MG63 (cell line): ENCODE data around the gene TOLLIP. TPM values are rescaled to one million over a fixed set of nuclear protein-coding genes. Genes with fewer than 3 reads are reported as not detected.

Experiments
- DNase-seq: peaks from one replicate; pipeline ENCODE4 v3.0.0-alpha.2; 2020
- H3K27me3 ChIP-seq: fragments of 250-450 bp; sonication (Bioruptor Pico); 2 replicates; pipeline ENCODE4 v1.5.1; 2020; ENCODE audit warnings: mild to moderate bottlenecking, moderate library complexity
- H3K36me3 ChIP-seq: fragments of 250-450 bp; sonication (Bioruptor Pico); 2 replicates; pipeline ENCODE4 v1.5.1; 2020; ENCODE audit warnings: mild to moderate bottlenecking, moderate library complexity
- H3K4me3 ChIP-seq: fragments of 250-450 bp; sonication (Bioruptor Pico); 2 replicates; pipeline ENCODE4 v1.5.1; 2020; ENCODE audit warnings: mild to moderate bottlenecking, moderate library complexity
- H3K9me3 ChIP-seq: fragments of 250-450 bp; sonication (Bioruptor Pico); 2 replicates; pipeline ENCODE4 v1.5.1; 2020; ENCODE audit warnings: mild to moderate bottlenecking, moderate library complexity
- total RNA-seq: library from RNA; depleted of rRNA; stranded (reverse); fragments of >200 nt; shearing (Covaris generic); gene quantifications from 2 replicates; pipeline ENCODE4 v1.2.3, GENCODE V29; 2014; ENCODE audit warnings: low replicate concordance

Gene TOLLIP
- total RNA-seq, 1 experiment from 2014 or later = 27.3 TPM

DNA sequence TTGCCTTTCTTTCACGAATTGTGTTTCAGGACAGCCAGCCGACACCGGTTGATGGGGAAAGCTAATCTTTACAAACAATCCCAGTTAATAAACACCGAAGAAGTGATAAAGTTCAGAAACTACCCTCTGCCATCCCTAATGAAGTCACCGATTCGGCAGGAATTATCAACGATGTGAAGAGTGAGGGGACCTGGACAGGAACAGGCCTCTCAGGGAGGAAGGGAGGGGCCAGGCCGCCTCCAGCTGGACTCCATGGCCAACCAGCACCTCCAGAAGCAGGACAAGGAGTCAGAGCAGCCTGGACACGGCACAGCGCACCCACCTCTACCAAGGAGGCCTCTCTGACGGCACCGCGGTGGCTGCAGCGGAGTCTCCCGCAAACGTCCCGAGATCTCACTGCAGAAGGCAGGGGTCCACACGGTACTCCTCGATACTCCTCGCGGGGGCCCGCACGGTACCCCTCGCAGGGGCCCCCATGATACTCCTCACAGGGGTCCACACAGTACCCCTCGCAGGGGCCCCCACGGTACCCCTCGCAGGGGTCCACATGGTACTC lies 3.9 kb downstream of the TOLLIP start:
- Histone ChIP-seq H3K36me3 (peaks cover 2% of the 10 kb centered on the region), H3K4me3 (no peak overlapping the region), H3K27me3 (no peaks in the 10 kb centered on the region), H3K9me3 (peaks cover under 1% of the 10 kb centered on the region; the same call in 1 of the 2 replicates)
- DNase-seq = no peak

DNA sequence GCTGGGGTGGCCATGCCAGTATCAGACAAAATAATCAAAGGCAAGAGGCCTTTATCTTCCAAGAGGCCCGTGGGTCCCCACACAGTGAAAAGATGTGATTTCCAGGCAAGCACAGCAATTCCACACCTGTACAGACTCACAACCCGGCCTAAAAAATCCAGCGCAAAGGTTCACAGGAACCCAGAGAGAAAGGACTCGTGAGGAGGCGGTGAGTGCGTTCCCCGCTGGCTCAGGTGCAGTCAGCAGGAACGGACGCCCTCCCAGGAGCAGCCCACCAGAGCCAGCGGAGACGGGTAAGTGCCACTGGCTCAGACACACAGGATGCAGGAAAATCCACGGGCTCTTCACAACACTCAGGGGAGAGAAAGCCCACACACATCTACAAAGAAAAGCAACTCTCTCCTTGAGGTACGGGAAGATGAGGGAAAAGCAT lies 4.4 kb downstream of the TOLLIP start:
- no peak for DNase-seq
- Histone ChIP-seq H3K4me3 (no peak overlapping the region), H3K9me3 (no peaks in the 10 kb centered on the region), H3K27me3 (no peaks in the 10 kb centered on the region), H3K36me3 (peaks cover 2% of the 10 kb centered on the region)

DNA sequence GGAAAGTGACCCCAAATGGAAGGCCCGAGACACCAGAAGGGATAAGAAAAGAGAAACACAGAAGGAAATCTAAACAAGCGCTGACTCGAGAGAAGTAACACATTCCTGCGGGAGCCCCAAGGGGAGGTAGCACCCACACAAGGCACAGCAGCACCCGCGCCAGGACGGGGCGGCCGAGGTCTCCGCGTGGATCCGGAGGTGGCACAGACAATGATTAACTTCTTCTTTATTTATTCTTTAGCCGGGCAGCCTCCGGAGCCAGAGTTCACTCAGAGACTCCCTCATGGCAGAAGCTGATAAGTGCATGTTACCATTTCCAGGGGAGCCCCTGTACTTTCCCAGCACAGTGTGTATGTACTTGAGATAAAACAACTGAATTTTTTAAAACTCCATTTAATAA lies 5.1 kb downstream of the TOLLIP start:
- Histone ChIP-seq H3K36me3 (peaks cover 2% of the 10 kb centered on the region), H3K4me3 (no peak overlapping the region), H3K9me3 (no peaks in the 10 kb centered on the region), H3K27me3 (no peaks in the 10 kb centered on the region)
- no peak for DNase-seq

DNA sequence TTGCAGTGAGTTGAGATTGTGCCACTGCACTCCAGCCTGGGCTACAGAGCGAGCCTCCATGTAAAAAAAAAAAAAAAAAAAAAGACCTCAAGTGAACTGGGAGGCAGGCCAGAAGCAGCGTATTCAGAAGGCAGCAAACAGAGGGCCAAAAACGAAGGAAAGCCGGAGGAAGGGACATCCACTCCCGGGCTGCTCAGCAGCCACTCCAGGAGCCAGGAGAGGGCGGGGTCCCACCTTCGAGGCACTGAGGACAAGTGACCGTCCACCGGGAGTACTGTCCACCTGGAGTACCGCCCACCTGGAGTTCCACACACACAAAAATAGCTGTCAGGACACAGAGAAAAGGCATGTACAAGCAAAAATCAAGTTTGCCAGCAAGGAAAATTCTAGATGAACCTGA lies 5.5 kb downstream of the TOLLIP start:
- Histone ChIP-seq H3K36me3 (peaks cover 2% of the 10 kb centered on the region), H3K9me3 (no peaks in the 10 kb centered on the region), H3K4me3 (no peak overlapping the region), H3K27me3 (no peaks in the 10 kb centered on the region)
- DNase-seq = no peak

DNA sequence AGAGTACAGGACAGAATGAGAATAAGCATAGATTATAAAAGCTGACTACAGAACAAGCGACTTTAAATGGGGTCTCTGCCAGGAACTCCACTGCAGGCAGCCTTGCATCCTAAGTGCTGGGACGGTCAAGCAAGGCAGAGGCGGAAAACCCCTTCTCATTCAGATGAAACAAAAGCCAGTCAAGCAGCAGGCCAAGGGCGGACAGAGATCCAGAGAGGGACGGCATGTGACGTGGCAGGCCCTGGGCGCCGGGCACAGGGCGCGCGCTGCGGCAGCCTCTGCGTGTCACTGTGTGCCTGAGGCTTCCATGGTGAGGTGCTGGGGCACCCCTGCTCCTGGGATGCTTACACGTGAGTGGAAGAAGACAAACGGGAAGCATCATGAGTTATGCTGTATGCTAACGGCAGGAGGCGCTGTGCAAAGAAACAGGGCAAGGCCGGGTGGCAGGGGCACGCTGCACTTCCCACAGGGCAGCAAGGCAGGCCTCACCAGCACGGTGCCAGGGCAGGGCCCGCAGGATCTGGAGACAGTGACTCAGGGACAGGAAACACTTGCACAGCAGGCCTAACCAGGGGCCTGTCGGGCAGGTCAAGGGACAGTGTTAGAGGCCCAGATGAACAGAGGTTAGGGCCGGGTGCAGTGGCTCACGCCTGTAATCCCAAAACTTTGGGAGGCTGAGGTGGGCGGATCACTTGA lies 6.2 kb downstream of the TOLLIP start:
- Histone ChIP-seq H3K4me3 (no peak overlapping the region), H3K36me3 (peaks cover 2% of the 10 kb centered on the region), H3K9me3 (no peaks in the 10 kb centered on the region), H3K27me3 (no peaks in the 10 kb centered on the region)
- no peak for DNase-seq

DNA sequence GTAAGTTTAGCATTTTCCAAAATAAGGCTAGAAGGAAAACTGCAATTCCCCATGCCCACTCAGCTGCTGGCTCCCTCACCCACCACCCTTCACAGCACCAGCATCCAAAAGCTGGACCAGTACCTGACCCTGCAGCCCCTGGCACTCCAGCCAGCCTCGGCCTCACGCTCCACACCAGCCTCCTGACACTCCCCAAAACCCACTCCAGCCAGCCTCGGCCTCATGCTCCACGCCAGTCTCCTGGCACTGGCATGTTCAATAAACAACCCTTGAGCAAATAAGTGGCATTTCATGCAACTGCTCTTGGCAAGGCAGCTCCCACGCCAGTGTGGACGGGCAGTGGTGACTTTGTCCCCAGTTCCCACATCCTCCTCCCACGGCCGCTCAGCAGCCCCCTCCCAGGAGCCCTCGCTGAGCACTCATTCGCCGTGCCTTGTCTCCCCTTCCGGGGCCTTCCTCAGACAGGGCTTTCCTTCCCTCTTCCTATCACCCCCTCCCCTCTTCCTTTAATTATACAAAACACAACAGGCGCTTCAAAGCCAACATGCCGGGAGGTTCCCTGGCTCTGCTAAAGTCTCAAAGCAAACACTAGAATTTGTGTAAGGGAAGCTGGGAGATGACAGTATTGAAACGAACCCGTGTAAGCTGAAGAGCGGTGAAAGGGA lies 6.8 kb downstream of the TOLLIP start:
- Histone ChIP-seq H3K9me3 (no peaks in the 10 kb centered on the region), H3K36me3 (peaks cover 2% of the 10 kb centered on the region), H3K27me3 (no peaks in the 10 kb centered on the region), H3K4me3 (no peak overlapping the region)
- DNase-seq = no peak

DNA sequence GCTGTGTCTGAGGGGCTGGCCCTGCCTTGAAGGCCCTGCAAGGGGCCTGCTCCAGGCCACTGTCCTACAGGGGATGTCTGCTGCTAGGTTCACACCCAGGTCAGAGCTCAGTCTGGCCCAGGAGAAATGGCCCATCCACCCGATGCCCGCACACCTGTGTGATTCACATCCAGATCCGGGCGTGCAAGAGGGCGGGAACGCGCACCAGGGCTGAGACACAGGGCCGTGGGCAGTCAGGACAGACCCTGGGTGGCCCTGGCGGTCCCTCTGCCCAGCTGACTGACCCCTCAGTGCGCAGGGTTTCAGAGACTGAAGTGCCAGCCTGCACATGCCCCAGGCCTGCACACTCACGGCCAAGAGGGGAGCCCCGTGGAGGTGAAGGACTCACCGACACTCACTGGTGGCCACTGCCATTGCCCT lies 7.4 kb downstream of the TOLLIP start:
- no peak for DNase-seq
- Histone ChIP-seq H3K36me3 (no peaks in the 10 kb centered on the region; the same call in 1 of the 2 replicates), H3K27me3 (no peaks in the 10 kb centered on the region), H3K9me3 (no peaks in the 10 kb centered on the region), H3K4me3 (no peak overlapping the region)

DNA sequence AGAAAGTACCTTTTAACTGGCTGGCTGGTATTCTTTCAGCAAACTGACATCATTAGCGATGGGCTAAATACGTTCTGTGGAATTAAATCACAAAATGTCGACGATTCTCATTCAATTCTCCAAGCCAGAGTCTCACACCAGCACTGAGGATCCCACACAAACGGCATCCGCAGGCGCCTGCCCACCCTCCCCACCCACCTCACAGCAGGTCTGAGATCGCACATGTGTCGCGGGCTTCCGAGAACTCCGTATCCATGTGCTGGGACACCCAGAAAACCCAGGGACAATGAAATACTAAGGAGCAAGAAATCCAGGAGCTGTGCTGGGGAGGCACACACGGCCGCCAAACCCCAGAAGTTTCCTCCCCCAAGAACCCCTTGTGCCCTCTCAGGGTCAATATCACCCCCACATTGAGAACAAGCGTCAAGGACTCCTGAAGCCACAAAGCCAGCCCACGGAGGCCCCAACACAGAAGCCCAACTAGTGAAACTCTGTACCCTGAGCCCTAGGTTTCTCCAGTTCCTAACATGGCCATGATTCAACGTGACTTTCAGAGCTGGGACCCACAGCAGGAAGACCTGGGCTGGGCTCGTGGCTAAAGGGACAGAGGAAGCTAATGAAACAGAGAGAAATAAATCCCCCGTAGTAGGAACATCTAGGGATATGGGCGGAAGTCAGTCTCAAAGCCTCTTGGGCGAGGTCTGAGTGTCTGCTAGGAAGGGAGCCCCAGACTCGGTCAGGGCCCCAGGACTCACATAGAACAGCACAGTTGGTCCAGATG lies 8.0 kb downstream of the TOLLIP start:
- no peaks in the 10 kb centered on the region; the same call in 1 of the 2 replicates for H3K36me3 ChIP-seq
- H3K9me3 ChIP-seq = no peaks in the 10 kb centered on the region
- DNase-seq = no peak
- H3K4me3 ChIP-seq = no peak overlapping the region
- no peaks in the 10 kb centered on the region for H3K27me3 ChIP-seq

DNA sequence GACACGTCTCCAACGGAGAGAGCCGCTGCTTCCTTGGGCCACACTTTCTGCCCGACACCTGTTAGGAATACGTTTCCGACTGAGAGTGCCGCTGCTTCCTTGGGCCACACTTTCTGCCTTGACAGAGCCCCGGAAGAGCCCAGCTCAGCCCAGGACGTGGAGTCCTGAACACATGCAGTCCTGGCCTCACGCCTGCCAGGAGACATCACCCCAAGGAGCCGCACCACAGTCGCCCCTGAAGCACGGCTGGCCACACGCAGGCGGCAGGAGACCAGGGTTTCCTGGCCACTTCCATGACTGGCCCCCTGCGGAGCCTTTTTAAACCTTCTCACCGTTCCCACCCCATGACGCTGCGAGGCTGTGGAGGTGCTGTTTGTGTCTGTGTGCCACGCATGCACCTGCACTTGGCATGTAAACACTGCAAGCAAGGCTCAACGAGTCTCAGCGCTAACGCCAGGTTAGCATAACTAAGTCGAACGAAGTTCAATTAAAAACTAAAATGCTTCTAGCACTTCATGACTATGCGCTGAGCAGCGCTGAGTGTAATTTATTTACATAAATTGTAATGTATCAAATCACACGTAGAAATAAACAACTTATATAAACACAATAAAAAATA lies 8.8 kb downstream of the TOLLIP start:
- Histone ChIP-seq H3K4me3 (no peak overlapping the region), H3K36me3 (no peaks in the 10 kb centered on the region; the same call in 1 of the 2 replicates), H3K9me3 (no peaks in the 10 kb centered on the region), H3K27me3 (no peaks in the 10 kb centered on the region)
- no peak for DNase-seq

DNA sequence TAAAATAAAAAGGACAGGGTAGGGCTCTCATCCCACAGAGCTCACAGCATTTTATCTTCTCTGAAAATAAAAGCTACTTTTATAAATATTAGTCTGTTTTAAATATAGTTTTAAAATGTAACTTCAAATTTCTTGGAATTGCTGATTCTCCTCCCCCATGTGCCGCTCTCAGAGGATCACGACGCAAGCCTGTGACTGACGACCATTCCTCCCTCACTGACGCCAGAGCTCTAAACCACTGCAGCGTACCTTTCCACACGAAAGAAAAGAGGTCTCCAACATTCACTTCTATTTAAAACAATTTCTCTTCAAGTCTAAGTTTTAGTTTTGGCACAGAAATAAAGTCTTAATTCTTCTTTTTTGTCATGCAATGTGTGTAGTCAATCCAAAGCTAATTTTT lies 9.3 kb downstream of the TOLLIP start:
- Histone ChIP-seq H3K27me3 (no peaks in the 10 kb centered on the region), H3K4me3 (no peak overlapping the region), H3K36me3 (no peaks in the 10 kb centered on the region; the same call in 1 of the 2 replicates), H3K9me3 (no peaks in the 10 kb centered on the region)
- DNase-seq = no peak

DNA sequence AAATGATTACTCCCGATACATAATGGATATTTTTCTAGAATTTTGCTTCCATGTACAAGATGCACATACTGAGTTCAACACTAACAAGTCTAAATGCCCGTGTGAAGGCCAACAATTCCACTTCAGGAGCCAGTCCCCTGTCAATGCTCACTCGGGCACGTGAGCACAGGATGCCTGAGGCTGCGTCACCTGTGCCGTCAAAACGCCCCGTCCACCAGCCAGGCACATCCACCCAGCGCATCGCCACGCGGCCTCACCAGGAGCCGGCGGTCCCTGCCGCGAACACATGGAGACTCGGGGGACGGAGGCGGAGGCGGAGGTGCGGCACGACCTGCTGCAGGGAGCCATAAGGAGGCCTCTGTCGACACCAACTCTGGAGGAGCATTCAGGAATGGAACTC lies 9.8 kb downstream of the TOLLIP start:
- no peak overlapping the region for H3K4me3 ChIP-seq
- H3K9me3 ChIP-seq = no peaks in the 10 kb centered on the region
- no peaks in the 10 kb centered on the region; the same call in 1 of the 2 replicates for H3K36me3 ChIP-seq
- H3K27me3 ChIP-seq = no peaks in the 10 kb centered on the region
- no peak for DNase-seq

DNA sequence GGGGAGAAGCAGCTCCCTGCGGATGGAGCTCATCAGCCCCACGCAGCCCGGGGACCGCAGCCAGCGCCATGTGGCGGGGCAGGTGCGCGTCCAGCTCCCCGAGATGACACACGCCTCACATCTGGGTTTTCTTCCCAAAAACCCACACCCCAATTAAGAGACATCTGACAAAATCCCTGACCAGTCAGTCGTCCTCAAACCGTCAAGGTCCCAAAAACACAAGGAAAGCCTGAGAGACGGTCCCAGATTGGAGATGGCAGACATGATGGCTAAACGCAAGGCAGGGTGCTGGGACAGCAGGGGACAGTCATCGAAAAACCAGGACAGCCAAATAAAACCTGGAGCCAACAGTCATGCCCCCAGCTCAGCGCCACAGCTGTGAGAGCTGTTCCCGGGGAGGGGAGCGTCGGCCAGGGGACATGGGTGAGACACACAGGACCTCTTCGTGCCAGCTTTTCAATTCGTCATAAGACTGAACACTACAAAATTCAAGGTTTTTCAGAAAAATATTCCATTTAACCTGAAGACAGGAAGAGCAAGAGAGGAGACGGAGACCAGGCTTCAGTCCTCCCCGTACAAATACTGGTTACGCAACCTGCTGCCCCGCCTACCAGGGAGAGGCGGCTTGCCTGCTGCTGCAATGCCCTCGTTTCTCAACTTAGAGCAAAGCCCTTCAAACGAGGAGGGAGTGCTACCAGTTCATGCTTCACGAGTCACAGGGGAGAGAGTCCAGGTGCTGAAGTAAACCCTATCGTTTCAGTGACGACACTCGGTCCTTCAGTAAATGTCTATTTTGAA lies 10.5 kb downstream of the TOLLIP start:
- H3K36me3 ChIP-seq = no peaks in the 10 kb centered on the region
- H3K27me3 ChIP-seq = no peaks in the 10 kb centered on the region
- no peak overlapping the region for H3K4me3 ChIP-seq
- DNase-seq = no peak
- no peaks in the 10 kb centered on the region for H3K9me3 ChIP-seq

DNA sequence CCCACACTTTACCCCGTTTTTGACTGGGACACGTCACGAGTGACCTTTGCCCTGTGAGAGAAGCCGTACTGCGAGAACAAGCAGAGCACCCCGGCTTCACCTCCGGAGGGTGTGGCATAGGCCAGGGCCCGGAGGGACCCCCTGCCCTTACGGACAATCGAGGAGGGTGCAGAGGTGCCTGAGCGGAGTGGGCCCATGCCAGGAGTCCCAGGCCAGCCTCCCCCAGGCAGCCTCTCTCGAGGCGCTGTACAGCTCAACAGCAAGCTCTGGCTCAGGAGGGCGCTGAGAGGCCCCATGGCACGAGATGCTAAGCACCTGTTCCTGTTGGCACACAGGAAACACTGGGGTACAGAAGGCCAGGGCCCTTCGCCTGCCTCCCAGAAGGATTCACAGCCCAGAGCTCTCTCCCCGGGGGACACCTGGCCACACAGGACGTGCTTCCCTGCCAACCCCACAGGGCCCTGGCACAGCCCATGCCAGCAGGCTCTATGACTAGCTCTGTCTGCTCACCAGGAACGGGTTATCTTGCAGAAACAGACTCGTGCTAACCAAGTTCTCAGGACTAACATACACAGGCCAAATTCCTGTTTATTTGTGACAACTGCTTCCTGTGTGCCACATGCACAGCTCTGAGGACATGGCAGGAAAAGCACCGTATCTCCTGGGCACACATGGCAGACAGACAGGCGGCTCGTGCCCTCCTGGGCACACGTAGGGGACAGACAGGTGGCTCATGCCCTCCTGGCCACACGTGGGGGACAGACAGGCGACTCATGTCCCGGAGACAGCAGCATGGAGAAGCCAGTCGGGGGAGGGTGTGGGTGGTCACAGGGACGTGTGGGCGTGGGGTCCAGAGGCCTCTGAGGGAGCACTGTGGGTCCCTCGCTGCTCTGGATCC lies 11.6 kb downstream of the TOLLIP start:
- Histone ChIP-seq H3K36me3 (no peaks in the 10 kb centered on the region), H3K9me3 (no peaks in the 10 kb centered on the region), H3K27me3 (no peaks in the 10 kb centered on the region), H3K4me3 (no peak overlapping the region)
- no peak for DNase-seq

DNA sequence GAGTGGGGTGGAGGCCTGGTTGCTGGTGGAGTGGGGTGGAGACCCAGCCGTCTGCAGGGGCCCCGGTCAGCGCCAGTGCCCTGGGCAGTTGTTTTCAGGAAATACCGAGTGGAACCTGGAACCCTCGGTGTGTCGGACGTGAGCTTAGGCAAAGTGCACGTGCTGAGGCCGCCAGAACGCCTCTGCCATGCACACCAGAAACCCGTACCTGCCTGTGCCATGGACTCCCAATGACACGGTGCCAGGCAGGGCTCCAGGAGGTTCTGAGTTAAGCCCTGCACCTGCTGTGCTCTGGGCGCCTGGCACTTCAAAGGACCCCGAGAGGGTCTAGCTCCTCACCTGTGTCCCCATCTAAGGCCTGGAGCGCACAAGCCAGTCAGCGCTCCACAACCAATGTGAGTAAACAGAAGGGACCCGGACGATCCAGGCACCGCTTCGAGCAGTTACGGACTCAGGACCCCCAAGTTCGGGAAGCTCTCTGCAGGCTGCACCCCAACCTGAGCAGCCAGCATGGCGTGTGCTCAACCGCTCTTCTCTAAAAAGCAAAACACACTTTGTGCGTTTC lies 12.3 kb downstream of the TOLLIP start:
- H3K27me3 ChIP-seq = no peaks in the 10 kb centered on the region
- DNase-seq = no peak
- no peaks in the 10 kb centered on the region for H3K9me3 ChIP-seq
- H3K36me3 ChIP-seq = no peaks in the 10 kb centered on the region
- no peak overlapping the region for H3K4me3 ChIP-seq

DNA sequence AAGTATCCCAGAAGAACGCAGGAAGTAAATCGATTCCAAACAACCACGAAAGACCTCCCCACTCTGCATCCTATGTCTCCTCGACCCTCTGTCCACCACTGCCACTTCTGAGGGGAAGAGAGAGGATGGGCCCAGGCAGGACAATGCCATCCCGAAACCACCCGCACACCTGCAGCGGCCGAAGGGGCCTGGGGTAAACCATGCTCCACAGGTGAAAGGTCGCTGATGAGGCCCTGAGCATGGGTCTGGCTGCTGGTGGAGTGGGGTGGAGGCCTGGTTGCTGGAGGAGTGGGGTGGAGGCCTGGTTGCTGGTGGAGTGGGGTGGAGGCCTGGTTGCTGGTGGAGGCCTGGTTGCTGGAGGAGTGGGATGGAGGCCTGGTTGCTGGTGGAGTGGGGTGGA lies 13.1 kb downstream of the TOLLIP start:
- no peak for DNase-seq
- H3K36me3 ChIP-seq = no peaks in the 10 kb centered on the region
- no peaks in the 10 kb centered on the region for H3K27me3 ChIP-seq
- no peaks in the 10 kb centered on the region for H3K9me3 ChIP-seq
- H3K4me3 ChIP-seq = no peak overlapping the region
